Measurements from ENCODE around the gene ACOT7. TPM values are rescaled to one million over a fixed set of nuclear protein-coding genes. Genes with fewer than 3 reads are reported as not detected.

Gene ACOT7
- total and polyA plus RNA-seq, 2 experiments from 2014 or later, result 167 to 169 TPM

- TF ChIP-seq ZNF462 (CRISPR knock-in tag; IDR thresholded peaks at IDR 0.05), result no peak
- no peak for TF ChIP-seq JUNB (IDR thresholded peaks at IDR 0.05; ENCODE audit: unreplicated experiment)
- no peak for TF ChIP-seq REST (IDR thresholded peaks at IDR 0.05; ENCODE audit: unreplicated experiment)
- no peak for TF ChIP-seq STAT1 (IDR thresholded peaks at IDR 0.05; ENCODE audit: unreplicated experiment)
- no peak for TF ChIP-seq POLR2AphosphoS5 (IDR thresholded peaks at IDR 0.05; ENCODE audit: low read depth)
- no peak for TF ChIP-seq EZH2phosphoT487 (IDR thresholded peaks at IDR 0.05; ENCODE audit: unreplicated experiment)
- TF ChIP-seq CTCF (conservative IDR thresholded peaks at IDR 0.05; ENCODE audit: low read depth in 2 of 2), result no peak
- no peak for TF ChIP-seq CREB1 (CRISPR knock-in tag; IDR thresholded peaks at IDR 0.05; ENCODE audit: low read depth)
- TF ChIP-seq ETS1 (IDR thresholded peaks at IDR 0.05), result no peak
- no peak for TF ChIP-seq EZH2 (IDR thresholded peaks at IDR 0.05; ENCODE audit: low read depth, unreplicated experiment)
Observed at GRCh38 chr1:6329851-6330250, 63.7 kb downstream of the ACOT7 start (continued).

All from GM23338 (cell line).